RWPE1 (cell line): ENCODE measurements around the gene ADH6.

Experiments used
- CTCF ChIA-PET: fragments of 350-600 bp; sonication (Branson Sonifier 250); formaldehyde crosslinking; extraction: SDS; loops from one replicate; lab custom pipeline; 2021; lab: Yijun Ruan, JAX
- POLR2A ChIA-PET: fragments of 400-600 bp; formaldehyde crosslinking; extraction: SDS; loops from one replicate; lab custom pipeline; 2020; ENCODE audit warnings: antibody characterized with exemption; ENCODE audit not compliant: low non-redundant PET; lab: Yijun Ruan, JAX
- DNase-seq: peaks from one replicate; pipeline ENCODE4 v3.0.0; 2012; ENCODE audit warnings: low spot score
- H3K27ac ChIP-seq: fragments of 450-650 bp; 2 replicates; pipeline ENCODE4 v1.5.1; 2017
- TF ChIP-seq, protein P1 (sequence below): fragments of 450-650 bp; conservative IDR thresholded peaks from 2 replicates; pipeline ENCODE4 v1.5.1; 2017; ENCODE audit warnings: low read depth, mild to moderate bottlenecking

The ADH6 gene

DNA sequence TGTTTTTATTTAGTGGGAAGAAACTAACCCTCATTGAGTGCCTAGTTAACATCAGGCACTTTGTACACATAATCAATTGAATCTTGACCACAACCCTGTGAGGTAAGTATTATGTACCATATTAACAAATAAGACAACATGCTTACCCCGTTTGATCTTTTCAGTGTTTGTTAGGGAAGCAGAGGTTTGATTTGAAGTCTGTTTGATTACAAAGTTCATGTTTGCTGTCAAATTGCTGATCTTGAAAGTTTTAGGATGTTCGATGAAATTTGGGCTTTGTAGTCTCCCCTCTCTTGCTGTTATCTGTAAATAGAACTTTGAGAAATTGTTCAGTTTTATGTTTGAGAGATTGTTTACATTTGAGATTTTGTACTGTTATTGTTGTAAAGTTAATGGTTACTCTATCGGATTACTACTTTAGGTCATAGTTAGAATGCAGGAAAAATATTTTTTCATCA lies 61.5 kb downstream of the ADH6 start:
- no peak overlapping the region for H3K27ac ChIP-seq
- DNase-seq = no peak
- CTCF ChIA-PET = no interaction called here
- TF ChIP-seq, protein P1, sequence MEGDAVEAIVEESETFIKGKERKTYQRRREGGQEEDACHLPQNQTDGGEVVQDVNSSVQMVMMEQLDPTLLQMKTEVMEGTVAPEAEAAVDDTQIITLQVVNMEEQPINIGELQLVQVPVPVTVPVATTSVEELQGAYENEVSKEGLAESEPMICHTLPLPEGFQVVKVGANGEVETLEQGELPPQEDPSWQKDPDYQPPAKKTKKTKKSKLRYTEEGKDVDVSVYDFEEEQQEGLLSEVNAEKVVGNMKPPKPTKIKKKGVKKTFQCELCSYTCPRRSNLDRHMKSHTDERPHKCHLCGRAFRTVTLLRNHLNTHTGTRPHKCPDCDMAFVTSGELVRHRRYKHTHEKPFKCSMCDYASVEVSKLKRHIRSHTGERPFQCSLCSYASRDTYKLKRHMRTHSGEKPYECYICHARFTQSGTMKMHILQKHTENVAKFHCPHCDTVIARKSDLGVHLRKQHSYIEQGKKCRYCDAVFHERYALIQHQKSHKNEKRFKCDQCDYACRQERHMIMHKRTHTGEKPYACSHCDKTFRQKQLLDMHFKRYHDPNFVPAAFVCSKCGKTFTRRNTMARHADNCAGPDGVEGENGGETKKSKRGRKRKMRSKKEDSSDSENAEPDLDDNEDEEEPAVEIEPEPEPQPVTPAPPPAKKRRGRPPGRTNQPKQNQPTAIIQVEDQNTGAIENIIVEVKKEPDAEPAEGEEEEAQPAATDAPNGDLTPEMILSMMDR = no peak
- POLR2A ChIA-PET = no interaction called here

DNA sequence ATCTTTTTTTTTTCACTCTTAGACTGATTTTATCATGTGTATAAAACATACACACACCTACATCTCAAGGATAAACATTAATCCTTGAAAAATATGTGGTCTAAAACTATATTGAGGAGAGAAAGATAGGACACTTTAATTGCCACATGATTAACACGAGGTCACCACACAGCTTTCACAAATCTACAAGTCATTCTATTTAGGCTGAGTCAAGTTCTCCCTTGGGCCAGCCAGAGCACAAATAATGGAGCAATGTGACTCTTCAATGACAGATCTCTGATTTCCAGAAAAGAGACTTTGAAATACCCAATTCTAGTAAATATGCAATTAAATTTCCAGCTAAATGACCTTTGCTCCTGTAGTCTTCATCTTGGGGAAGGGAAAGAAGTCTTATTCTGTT lies 62.1 kb downstream of the ADH6 start:
- no peak for DNase-seq
- TF ChIP-seq, protein P1 = no peak
- H3K27ac ChIP-seq = no peak overlapping the region
- POLR2A ChIA-PET = no interaction called here
- CTCF ChIA-PET = no interaction called here

DNA sequence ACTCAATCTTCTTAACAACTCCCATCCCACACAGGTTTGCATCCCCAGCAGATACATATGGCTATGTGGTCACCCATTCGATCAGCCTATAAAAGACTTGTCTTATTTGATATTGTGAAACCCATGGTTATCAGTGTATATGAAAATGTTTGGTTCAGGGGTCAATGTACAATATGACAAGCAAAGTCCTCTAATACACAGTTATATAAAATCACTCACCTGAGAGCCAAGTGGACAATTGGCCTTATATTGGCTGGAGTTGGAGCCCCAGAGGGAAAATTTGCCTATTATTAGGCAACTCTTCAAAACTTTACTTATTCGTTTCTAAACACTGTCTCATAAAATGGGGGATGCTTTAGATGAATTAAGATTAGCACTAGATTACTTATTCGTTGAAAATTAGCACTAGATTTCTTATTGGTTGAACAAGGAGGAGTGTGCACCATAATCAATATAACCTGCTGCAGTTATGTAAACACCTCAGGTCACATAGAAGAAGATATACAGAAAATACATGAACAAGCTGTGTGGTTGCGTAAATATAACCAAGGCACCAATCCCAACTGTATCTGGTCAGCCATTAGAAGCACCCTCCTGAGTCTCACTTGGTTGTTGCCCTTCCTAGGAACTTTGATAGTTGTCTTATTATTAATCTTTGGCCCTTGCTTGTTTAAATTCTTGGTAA lies 64.2 kb downstream of the ADH6 start:
- DNase-seq = no peak
- TF ChIP-seq, protein P1 = no peak
- ChIA-PET CTCF (no interaction called here), POLR2A (no interaction called here)
- H3K27ac ChIP-seq = no peak overlapping the region
